Muscle of leg (tissue), 11 donors: ENCODE data around the gene SERPINH1. TPM values are rescaled to one million over a fixed set of nuclear protein-coding genes. Genes with fewer than 3 reads are reported as not detected.

Experiments used
- DNase-seq: peaks from one replicate; pipeline ENCODE4 v3.0.0; 2013
- H3K27ac ChIP-seq: one replicate; pipeline ENCODE4 v1.5.1; 2013; ENCODE audit warnings: mild to moderate bottlenecking, low read length, control low read depth
- H3K27me3 ChIP-seq: one replicate; pipeline ENCODE4 v1.6.1; 2013; ENCODE audit warnings: low read length; ENCODE audit not compliant: control insufficient read depth, insufficient read depth
- H3K36me3 ChIP-seq: one replicate; pipeline ENCODE4 v1.6.1; 2013; ENCODE audit warnings: low read length; ENCODE audit not compliant: control insufficient read depth, insufficient read depth
- H3K4me1 ChIP-seq: one replicate; pipeline ENCODE4 v1.6.1; 2013; ENCODE audit warnings: low read length; ENCODE audit not compliant: control insufficient read depth, insufficient read depth
- H3K4me3 ChIP-seq: one replicate; pipeline ENCODE4 v1.5.1; 2013; ENCODE audit warnings: low read length, control low read depth
- H3K9me3 ChIP-seq: replicated peaks from 2 replicates; pipeline ENCODE4 v1.6.1; 2013; ENCODE audit warnings: low read depth, low read length; ENCODE audit not compliant: control insufficient read depth
- WGBS: methylation state at CpG from one replicate; pipeline ENCODE4 v1.1.5; 2013; ENCODE audit warnings: missing lambda C conversion rate; ENCODE audit not compliant: insufficient coverage; 5-methylcytosine and 5-hydroxymethylcytosine counted together
- polyA plus RNA-seq, 8 donors: library from polyadenylated mRNA; unstranded; fragments of 120-200 nt; gene quantifications; one replicate each; pipeline versions ENCODE4 v1.2.1 to v1.2.3, GENCODE V29; 2013; ENCODE audit warnings: inconsistent platforms in 1 of 8, low replicate concordance in 1 of 8; ENCODE audit not compliant: insufficient read length in 8 of 8, insufficient read depth in 1 of 8
- total RNA-seq: library from RNA; stranded (reverse); fragments of 120-200 nt; gene quantifications from one replicate; pipeline ENCODE4 v1.2.4, GENCODE V29; 2013

The SERPINH1 gene
- total and polyA plus RNA-seq, 9 donors, result 229 to 589 (median 384) TPM

- H3K4me1 ChIP-seq, result no peaks in the 10 kb centered on the region
- no peak for DNase-seq
- H3K9me3 ChIP-seq, result no peaks in the 10 kb centered on the region
- no CpG with 5 or more reads among the region's 16 CpGs for WGBS
- H3K27me3 ChIP-seq, result peaks cover 2% of the 10 kb centered on the region
- peaks cover 4% of the 10 kb centered on the region for H3K36me3 ChIP-seq
- no peak overlapping the region for H3K27ac ChIP-seq
- no peak overlapping the region for H3K4me3 ChIP-seq
These were observed 42.0 kb downstream of the SERPINH1 start for GRCh38 chr11:75603791-75604736.

GRCh38 chr11:75606099-75606498 is 44.0 kb downstream of the SERPINH1 start:
- no peak overlapping the region for H3K27ac ChIP-seq
- no peaks in the 10 kb centered on the region for H3K4me1 ChIP-seq
- WGBS, result 93% methylated on average over 5 of the region's 8 CpGs
- no peaks in the 10 kb centered on the region for H3K27me3 ChIP-seq
- H3K4me3 ChIP-seq, result no peak overlapping the region
- no peaks in the 10 kb centered on the region for H3K9me3 ChIP-seq
- peaks cover 4% of the 10 kb centered on the region for H3K36me3 ChIP-seq
- DNase-seq, result no peak

GRCh38 chr11:75611823-75612222 is 49.8 kb downstream of the SERPINH1 start:
- DNase-seq, result no peak
- no peak overlapping the region for H3K27ac ChIP-seq
- H3K9me3 ChIP-seq, result no peaks in the 10 kb centered on the region
- 79% methylated on average over 3 of the region's 3 CpGs for WGBS
- peaks cover 4% of the 10 kb centered on the region for H3K36me3 ChIP-seq
- no peaks in the 10 kb centered on the region for H3K27me3 ChIP-seq
- H3K4me3 ChIP-seq, result no peak overlapping the region
- H3K4me1 ChIP-seq, result no peaks in the 10 kb centered on the region

GRCh38 chr11:75615751-75616150 is 53.7 kb downstream of the SERPINH1 start:
- no peak for DNase-seq
- peaks cover 9% of the 10 kb centered on the region for H3K9me3 ChIP-seq

GRCh38 chr11:75616281-75616680 is 54.2 kb downstream of the SERPINH1 start:
- WGBS, result 61% methylated on average over 3 of the region's 5 CpGs
- H3K36me3 ChIP-seq, result no peaks in the 10 kb centered on the region
- DNase-seq, result no peak
- H3K27me3 ChIP-seq, result no peaks in the 10 kb centered on the region
- H3K4me1 ChIP-seq, result no peaks in the 10 kb centered on the region
- H3K27ac ChIP-seq, result no peak overlapping the region
- H3K9me3 ChIP-seq, result peaks cover 9% of the 10 kb centered on the region
- no peak overlapping the region for H3K4me3 ChIP-seq

More at GRCh38 chr11:75615751-75616150, 53.7 kb downstream of the SERPINH1 start:
- Histone ChIP-seq H3K4me3 (no peak overlapping the region), H3K27ac (no peak overlapping the region), H3K4me1 (no peaks in the 10 kb centered on the region), H3K27me3 (no peaks in the 10 kb centered on the region), H3K36me3 (no peaks in the 10 kb centered on the region)
- no CpG with 5 or more reads among the region's 7 CpGs for WGBS

Other genes with a start within 250 kb of the SERPINH1 start
- 14.7 TPM for gene ARRB1, start 210.6 kb upstream of the SERPINH1 start, total RNA-seq
- 10 to 100 TPM; 14.0 to 22.7 (median 20.7) TPM for gene ARRB1, start 210.6 kb upstream of the SERPINH1 start, polyA plus RNA-seq
- 3,986 TPM for gene RPS3, start 162.7 kb upstream of the SERPINH1 start, total RNA-seq
- 1,000 to 10,000 TPM; 3,265 to 4,158 (median 4,038) TPM for gene RPS3, start 162.7 kb upstream of the SERPINH1 start, polyA plus RNA-seq
- 3.6 TPM for gene KLHL35, start 129.1 kb upstream of the SERPINH1 start, total RNA-seq
- gene KLHL35, start 129.1 kb upstream of the SERPINH1 start, polyA plus RNA-seq, result 1 to 10 TPM; 2.3 to 6.5 (median 4.6) TPM
- 12.8 TPM for gene GDPD5, start 36.3 kb upstream of the SERPINH1 start, total RNA-seq
- gene GDPD5, start 36.3 kb upstream of the SERPINH1 start, polyA plus RNA-seq, result 10 to 100 TPM; 14.1 to 33.2 (median 21.4) TPM
- gene MAP6, start 106.8 kb downstream of the SERPINH1 start, total RNA-seq, result 6.1 TPM
- gene MAP6, start 106.8 kb downstream of the SERPINH1 start, polyA plus RNA-seq, result 10 to 100 TPM in 4 of 8 donors, 1 to 10 TPM in 4; 6.9 to 13.4 (median 9.9) TPM
- gene MOGAT2, start 155.6 kb downstream of the SERPINH1 start, total RNA-seq, result not detected
- 1 to 10 TPM in 2 of 8 donors, under 1 TPM in 1, not detected in 5; 0.10 to 9.2 (median 2.0) TPM for gene MOGAT2, start 155.6 kb downstream of the SERPINH1 start, polyA plus RNA-seq
- gene DGAT2, start 206.5 kb downstream of the SERPINH1 start, total RNA-seq, result 0.31 TPM
- gene DGAT2, start 206.5 kb downstream of the SERPINH1 start, polyA plus RNA-seq, result 1 to 10 TPM in 2 of 8 donors, under 1 TPM in 6; 0.45 to 3.8 (median 0.78) TPM